HG02970 (cell line): ENCODE data around the gene SH3BP2.

Experiments
- ATAC-seq: cut with Tn5 transposase; IDR thresholded peaks from one replicate; pipeline ENCODE4 v1.9.1; 2021; ENCODE audit warnings: mild to moderate bottlenecking, moderate library complexity, moderate number of reproducible peaks; ENCODE audit not compliant: unreplicated experiment, low FRiP score

SH3BP2 gene

GRCh38 chr4:2829933-2830451, 37.1 kb downstream of the SH3BP2 start:
- no peak for ATAC-seq

GRCh38 chr4:2830632-2831610, 38.0 kb downstream of the SH3BP2 start:
- ATAC-seq: no peak

GRCh38 chr4:2831611-2832308, 38.9 kb downstream of the SH3BP2 start:
- ATAC-seq: no peak

DNA sequence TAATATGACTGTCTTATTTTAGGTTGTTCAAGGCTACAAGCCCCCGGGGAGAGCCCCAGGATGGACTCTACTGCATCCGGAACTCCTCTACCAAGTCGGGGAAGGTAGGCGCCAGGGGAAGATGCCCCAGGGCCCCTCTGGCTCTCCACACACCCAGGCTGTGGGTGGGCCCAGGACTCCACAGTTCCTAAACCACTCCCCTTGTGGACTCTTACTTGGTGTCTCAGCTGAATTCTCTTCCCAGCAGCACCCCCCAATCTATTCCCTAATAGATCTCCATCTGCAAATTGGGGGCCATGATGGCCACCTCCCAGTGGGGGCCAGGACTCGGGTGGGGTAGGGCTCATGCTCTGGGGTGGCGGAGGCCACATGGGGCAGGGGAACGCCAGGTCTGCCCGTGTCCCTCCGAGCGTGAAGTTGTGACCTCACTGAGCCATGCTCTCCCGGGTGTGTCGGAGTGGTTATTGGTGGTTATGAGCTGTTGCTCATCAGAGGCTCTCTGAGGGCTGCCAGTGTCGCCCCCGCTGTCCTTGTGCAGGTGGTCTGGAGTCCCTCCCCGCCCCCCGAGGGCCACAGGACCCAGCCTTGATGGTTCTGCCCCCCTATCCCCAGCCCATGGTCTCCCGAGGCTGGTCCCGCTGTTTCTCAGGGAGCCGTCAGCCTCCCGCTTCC, 39.6 kb downstream of the SH3BP2 start:
- ATAC-seq: no peak

DNA sequence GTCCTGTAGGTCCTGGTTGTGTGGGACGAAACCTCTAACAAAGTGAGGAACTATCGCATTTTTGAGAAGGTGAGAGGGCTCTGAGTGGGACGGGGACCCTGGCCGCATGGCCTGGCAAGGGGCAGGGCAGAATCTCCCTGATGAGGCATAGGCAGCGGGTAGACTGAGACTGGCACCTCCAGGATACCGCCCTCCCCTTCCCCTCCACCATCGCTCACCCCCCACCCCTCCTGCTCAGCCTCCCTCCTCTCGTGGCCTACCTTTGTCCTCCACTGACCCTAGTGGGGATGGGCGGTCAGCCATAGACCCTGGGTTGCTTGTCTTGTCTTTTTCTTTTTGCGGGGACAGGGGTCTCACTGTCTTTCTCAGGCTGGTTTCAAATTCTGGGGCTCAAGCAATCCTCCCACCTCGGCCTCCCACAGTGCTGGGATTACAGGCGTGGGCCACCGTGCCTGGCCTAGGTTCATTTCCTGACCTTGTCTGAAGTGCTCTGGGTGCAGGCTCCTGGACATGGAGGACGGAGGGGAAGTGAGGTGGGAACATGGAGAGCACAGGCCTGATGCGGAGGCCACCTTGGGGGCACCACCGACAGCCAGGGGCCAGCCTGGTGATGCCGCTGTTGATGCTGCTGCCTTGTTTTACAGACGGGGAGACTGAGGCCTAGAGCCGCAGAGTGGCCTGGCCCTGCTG, 40.2 kb downstream of the SH3BP2 start:
- ATAC-seq: no peak

DNA sequence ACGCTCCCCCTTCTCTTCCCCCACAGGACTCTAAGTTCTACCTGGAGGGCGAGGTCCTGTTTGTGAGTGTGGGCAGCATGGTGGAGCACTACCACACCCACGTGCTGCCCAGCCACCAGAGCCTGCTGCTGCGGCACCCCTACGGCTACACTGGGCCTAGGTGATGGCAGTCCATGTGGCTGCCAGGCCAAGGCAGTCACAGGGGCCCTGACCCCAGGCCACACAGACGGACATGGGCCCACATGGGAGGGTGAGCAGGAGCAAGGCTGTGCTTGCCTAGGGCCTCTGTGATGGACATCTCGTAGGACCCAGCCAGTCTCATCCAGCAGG, 40.8 kb downstream of the SH3BP2 start:
- no peak for ATAC-seq

DNA sequence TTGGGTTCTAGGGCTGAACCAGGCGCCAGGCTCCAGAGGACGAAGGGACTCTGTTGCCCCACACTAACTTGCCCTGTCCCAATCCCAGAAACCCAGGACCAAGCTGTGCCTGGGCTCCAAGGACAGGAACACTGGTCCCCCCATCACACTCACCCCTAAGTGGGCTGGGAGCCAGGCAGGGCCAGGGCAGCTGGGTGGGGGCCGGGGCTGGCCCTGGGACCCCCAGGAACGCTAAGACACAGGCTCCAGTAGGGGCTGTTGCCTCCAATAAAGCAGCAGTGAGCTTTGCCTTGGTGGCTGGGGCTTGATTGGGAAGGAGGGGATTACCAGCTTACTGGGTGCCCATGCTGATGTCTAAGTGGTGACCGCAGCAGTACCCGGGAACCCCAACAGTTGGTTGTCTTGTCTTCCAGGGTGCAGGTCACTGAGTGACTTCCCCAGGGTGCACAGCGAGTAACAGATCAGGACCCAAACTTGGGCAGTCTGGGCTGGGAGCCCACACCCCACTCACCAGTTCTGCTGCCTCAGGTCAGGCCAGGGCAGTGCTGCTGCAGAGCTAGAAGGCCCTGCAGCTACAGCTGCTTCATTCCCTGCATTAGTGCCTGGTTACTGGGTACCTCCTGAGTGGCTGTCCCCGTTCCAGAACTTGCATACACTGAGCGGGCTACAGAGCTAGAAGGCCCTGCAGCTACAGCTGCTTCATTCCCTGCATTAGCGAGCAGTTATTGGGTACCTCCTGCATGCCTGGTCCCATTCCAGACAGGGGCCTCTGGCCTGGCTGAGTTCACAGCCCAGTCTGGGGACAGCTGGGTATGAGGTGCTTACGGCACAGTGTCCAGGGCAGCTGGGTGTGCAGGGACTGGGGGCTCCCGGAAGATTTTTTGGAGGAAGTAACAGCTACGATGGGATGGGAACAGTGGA, 41.4 kb downstream of the SH3BP2 start:
- no peak for ATAC-seq

DNA sequence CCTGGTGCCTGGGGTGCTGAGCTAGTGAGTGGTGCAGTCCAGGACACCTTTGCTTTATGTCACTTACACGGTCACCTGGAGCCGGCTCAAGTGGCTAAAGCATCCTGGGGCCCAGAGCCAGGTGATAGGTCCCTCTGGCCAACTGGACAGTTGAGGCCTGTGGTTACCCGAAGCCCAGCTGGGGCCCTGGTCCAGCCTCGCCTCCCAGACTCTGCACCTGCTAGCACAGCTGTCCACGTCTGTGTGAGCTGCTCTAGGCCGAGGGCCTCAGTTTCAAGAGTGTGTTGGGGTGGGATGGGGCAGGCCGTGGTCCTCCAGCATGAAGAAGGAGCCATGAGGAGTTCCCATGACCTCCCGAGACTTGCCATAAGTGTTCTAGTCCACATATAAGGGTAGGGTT, 43.1 kb downstream of the SH3BP2 start:
- no peak for ATAC-seq

DNA sequence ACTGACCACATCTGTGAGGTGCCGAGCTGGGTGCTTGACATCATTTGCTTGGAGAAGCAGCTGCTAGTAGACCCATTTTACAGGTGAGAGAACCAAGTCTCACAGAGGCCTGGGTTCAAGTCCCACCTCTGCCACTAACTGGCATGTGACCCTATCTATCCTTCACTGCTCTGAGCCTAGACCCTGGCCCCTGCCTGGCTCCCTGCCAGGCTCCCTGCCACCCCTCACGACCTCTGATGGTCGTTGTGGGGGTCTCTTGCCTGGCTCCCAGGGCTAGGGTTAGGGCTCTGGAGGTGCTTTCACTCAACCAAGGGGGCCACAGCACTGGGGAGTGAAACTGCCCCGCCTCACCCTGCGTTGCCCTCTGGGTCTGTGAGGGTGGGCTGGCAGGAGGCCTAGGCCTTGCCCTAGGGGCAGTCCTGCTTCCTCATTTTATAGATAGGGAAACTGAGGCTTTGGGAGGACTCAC, 43.5 kb downstream of the SH3BP2 start:
- ATAC-seq: no peak

- no peak for ATAC-seq
These were observed 44.4 kb downstream of the SH3BP2 start for GRCh38 chr4:2837110-2837903.

DNA sequence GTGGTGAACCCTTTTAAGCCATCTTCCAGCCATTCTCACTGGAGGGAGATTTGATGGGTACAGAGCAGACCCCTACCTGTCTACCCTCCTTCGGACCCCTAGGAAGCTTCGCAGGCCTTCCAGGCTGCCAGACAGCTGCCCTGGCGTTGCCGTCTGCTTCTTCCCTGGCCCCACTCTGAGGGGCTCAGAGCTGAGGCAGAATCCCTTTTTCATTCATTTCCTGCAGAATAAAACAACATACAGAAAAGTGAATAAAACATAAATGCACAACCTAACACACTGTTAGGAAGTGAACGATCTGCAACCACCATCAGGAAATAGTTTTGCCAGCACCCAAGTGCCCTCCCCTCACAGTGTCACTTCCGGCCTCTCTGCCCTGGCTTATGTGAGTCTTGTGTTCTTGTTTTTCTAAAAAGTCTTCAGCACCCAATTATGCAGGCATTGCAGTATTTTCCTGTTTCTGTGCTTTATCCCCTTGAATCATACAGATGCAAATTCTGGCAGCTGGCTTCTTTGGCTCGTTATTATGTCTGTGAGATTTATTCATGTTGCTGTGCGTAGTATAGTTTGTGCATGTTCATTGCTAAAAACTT, 45.1 kb downstream of the SH3BP2 start:
- ATAC-seq: no peak

- ATAC-seq: no peak
These were observed 46.2 kb downstream of the SH3BP2 start for GRCh38 chr4:2839060-2839459.

GRCh38 chr4:2842687-2843262, 49.9 kb downstream of the SH3BP2 start:
- no peak for ATAC-seq

- ATAC-seq: peak; percentile 79
These were observed 50.5 kb downstream of the SH3BP2 start, which contains the start of gene ADD1 for GRCh38 chr4:2843263-2843940. Gene ADD1, plus strand, starts transcription at chr4:2843844. Its CDS starts 32,072 bp downstream, at chr4:2875916.

DNA sequence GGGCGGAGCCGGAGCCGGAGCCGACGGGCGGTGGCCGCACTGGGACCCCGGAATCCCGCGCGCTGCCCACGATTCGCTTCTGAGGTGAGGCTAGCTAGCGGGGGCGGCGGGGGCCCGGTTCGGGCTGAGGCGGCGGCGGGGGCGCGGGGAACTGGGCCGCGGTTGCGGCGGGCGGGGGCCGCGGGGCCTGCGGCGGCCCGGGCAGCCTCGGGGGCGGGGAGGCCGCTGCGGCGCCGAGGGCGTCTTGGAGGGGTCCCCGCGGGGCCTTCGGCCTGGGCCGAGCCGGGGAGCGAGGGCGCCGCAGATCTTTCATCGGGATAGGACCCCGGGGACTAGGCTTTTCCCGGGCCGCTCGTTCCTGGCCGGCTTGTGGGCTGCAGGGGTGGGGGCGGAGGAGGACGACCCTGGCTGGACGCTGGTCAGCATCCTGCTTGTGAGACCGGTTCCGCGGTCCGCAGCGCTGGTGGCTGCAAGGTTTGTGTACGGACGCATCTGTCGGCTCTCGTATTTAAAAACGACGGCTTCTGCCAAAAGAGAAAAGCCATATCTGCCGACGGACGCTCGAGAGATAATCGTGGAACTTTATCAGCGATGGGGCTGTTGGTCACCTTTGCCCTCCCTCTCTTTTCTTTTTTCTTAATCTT, 51.2 kb downstream of the SH3BP2 start:
- peak; percentile 31 for ATAC-seq

DNA sequence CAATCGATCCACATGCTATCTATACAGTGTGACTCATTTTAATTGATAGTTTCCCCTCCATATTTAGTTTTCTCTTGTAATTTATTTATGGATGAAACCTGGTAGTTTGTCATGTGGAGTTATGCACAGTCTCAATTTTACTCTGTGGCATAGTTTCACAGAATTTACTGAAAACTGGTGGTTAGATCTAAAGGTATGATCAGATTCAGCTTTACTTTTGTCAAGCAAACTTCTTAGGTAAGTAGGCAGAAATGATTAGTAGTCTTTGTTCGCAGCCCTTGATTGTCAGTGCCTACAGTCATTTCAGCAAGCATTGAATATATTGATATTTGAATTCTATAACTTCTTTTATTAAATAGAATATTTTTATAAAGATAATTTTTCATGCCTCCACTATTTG, 53.3 kb downstream of the SH3BP2 start:
- ATAC-seq: no peak
